Measurements from ENCODE around the gene ZNF500. TPM values are rescaled to one million over a fixed set of nuclear protein-coding genes. Genes with fewer than 3 reads are reported as not detected.

The ZNF500 gene
- total and polyA plus RNA-seq, 2 of the 4 experiments (the other 2 are of a cell fraction) = 4.5 to 5.9 TPM

DNA sequence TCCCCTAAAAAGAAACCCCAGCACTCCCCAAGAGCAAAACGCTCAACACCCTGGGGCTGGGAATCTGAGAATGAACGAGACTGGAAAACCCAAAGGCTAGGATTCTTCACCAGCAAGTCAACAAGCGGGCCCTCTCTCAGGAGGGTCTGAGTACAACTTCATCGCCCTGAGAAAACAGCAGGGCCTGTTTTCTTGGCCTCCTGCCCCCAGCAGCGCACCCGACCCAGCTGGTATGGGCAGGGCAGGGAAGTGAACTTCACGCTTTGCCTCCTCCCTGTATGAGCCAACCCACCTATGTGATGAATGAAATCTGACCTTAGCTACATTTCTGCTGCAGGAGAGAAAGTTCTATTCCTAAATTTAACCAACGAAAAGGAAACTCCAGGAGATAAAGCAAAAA is 62.5 kb downstream of the ZNF500 start:
- TF ChIP-seq CEBPB (IDR thresholded peaks at IDR 0.05; ENCODE audit: low read depth, low read length) = no peak
- TF ChIP-seq MAZ (IDR thresholded peaks at IDR 0.05; ENCODE audit: borderline replicate concordance, low read depth, low read length) = no peak
- TF ChIP-seq BHLHE40 (IDR thresholded peaks at IDR 0.05; ENCODE audit: low read depth, low read length) = no peak
- ChIA-PET CTCF (no interaction called here), POLR2A (ENCODE audit: unreplicated experiment) (no interaction called here)
- no peak overlapping the region for H2BK15ac ChIP-seq (ENCODE audit: low read depth, low read length)
- no peak overlapping the region for H4K91ac ChIP-seq (ENCODE audit: insufficient read depth, low read depth, low read length)
- 0 out of 2 replicates have a peak, but pooled peaks cover 2% of the 10 kb centered on the region for H4K20me1 ChIP-seq (ENCODE audit: insufficient read depth, low read length)
- no peak overlapping the region for H2BK120ac ChIP-seq (ENCODE audit: low read depth, low read length)
- H3K9ac ChIP-seq (ENCODE audit: low read depth, low read length) = no peak overlapping the region
- BruUV-seq (replicated peaks) = no TSS peak
- H4K8ac ChIP-seq (ENCODE audit: low read depth in 2 of 2, low read length in 2 of 2) = no peak overlapping the region
- no peak overlapping the region for H2AFZ ChIP-seq (replicated peaks; ENCODE audit: low read length, poor library complexity)
- no peak overlapping the region for H3K14ac ChIP-seq (replicated peaks; ENCODE audit: low read depth, low read length)
- no peak overlapping the region for H2BK20ac ChIP-seq (ENCODE audit: low read depth, low read length)
- no peak overlapping the region for H3K4ac ChIP-seq (ENCODE audit: low read depth, low read length)
- no peak overlapping the region for H2AK5ac ChIP-seq (ENCODE audit: low read depth, low read length)
- H3K79me1 ChIP-seq (ENCODE audit: low read depth in 1 of 2, low read length in 2 of 2) = peaks cover 0 to 11% of the 10 kb centered on the region in 2 experiments; a peak in 2 of 4 replicates
- 100% methylated on average over 2 of the region's 8 CpGs; no CpG with 5 or more reads in 1 of the 2 experiments for WGBS, 2 experiments (ENCODE audit: extremely low coverage in 2 of 2, insufficient read length in 1 of 2)
- ATAC-seq (ENCODE audit: low read depth) (no peak), DNase-seq (no peak)
- H3K4me2 ChIP-seq (ENCODE audit: low read depth, low read length) = no peak overlapping the region
- H3K27me3 ChIP-seq (ENCODE audit: control insufficient read depth, insufficient read depth, low read length) = no peaks in the 10 kb centered on the region
- H4K5ac ChIP-seq (ENCODE audit: low read depth, low read length) = no peak overlapping the region
- no peaks in the 10 kb centered on the region for H3K9me3 ChIP-seq (ENCODE audit: control insufficient read depth, insufficient read depth, low read length)
- H3K4me1 ChIP-seq (ENCODE audit: control insufficient read depth, insufficient read depth, low read length) = no peaks in the 10 kb centered on the region
- no peak overlapping the region for H3K56ac ChIP-seq (ENCODE audit: extremely low read depth, insufficient read depth, low read length)
- no peak overlapping the region for H3K4me3 ChIP-seq (ENCODE audit: insufficient read depth, low read depth, low read length)
- dilution Hi-C loops (cut with HindIII; ENCODE audit: low sequenced_read_pairs, unreplicated experiment) (no loop called here), intact Hi-C loops (cut with micrococcal nuclease) (no loop called here), in situ Hi-C loops (cut with MboI; ENCODE audit: low sequenced_read_pairs) (no loop called here)
- no peak overlapping the region for H3K18ac ChIP-seq (ENCODE audit: low read depth, low read length)
- H3K36me3 ChIP-seq (ENCODE audit: control insufficient read depth, insufficient read depth, low read length) = peaks cover 42% of the 10 kb centered on the region
- H2BK5ac ChIP-seq (ENCODE audit: low read depth, low read length, poor library complexity, severe bottlenecking) = no peak overlapping the region
- 0 out of 2 replicates have a peak, but pooled peaks cover 3% of the 10 kb centered on the region for H3K9me1 ChIP-seq (ENCODE audit: insufficient read depth, low read length)
- no peak overlapping the region for H3K23ac ChIP-seq (ENCODE audit: low read depth, low read length)
- no peak overlapping the region for H3K27ac ChIP-seq (ENCODE audit: insufficient read depth, low read length)
- no peak overlapping the region for H2AK9ac ChIP-seq (replicated peaks; ENCODE audit: low read depth, low read length, poor library complexity)
